ENCODE measurements around the gene DAZAP1.

The DAZAP1 gene

DNA sequence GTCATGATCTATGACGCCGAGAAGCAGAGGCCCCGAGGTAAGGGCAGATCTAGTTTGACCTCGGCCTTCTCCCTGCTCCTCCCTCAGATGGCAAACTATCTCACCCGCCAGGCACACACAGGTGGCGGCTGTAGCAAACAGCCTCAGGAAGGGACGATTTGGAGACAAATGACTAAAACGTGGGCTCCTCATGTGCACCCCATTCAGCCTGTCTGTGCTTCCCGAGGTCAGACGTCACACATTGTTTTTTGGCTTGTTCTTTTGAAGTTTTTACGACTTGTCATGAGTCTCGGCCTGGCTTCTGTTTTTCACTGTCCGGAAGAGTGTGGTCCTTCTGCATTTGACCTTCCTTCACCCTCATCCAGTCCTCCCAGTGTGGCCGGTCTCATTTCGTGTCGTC lies 15.0 kb downstream of the DAZAP1 start:
- no peak for DNase-seq (ENCODE audit: low spot score)
- in situ Hi-C loops (cut with MboI; ENCODE audit: low pct_unique_long_range_greater_than_20kb, low sequenced_read_pairs, unreplicated experiment): no loop called here
- TF ChIP-seq, protein P1, sequence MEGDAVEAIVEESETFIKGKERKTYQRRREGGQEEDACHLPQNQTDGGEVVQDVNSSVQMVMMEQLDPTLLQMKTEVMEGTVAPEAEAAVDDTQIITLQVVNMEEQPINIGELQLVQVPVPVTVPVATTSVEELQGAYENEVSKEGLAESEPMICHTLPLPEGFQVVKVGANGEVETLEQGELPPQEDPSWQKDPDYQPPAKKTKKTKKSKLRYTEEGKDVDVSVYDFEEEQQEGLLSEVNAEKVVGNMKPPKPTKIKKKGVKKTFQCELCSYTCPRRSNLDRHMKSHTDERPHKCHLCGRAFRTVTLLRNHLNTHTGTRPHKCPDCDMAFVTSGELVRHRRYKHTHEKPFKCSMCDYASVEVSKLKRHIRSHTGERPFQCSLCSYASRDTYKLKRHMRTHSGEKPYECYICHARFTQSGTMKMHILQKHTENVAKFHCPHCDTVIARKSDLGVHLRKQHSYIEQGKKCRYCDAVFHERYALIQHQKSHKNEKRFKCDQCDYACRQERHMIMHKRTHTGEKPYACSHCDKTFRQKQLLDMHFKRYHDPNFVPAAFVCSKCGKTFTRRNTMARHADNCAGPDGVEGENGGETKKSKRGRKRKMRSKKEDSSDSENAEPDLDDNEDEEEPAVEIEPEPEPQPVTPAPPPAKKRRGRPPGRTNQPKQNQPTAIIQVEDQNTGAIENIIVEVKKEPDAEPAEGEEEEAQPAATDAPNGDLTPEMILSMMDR (IDR thresholded peaks at IDR 0.05; ENCODE audit: extremely low read depth, insufficient read depth, missing control alignments): no peak

DNA sequence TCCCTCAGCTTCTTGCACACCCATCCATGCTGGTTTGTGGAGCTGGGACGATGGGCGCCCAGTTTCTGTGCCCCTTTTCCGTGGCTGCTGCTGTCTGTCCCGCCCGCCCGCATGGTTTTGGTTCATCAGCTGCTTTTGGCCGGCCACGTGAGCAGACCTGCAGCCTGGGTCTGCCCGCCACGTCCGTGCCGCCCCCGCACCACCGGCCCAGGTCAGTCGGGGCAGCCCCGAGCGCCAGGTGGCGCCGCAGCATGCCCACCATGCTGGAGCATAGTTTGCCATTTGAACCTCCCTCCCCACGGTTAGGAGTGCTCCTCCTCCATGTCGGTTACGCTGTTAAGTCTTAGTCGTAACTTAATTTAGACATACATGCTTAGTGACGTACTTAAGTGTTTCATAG lies 15.6 kb downstream of the DAZAP1 start:
- in situ Hi-C loops (cut with MboI; ENCODE audit: low pct_unique_long_range_greater_than_20kb, low sequenced_read_pairs, unreplicated experiment): no loop called here
- TF ChIP-seq, protein P1 (IDR thresholded peaks at IDR 0.05; ENCODE audit: extremely low read depth, insufficient read depth, missing control alignments): no peak

GRCh38 chr19:1423436-1424191 lies 16.2 kb downstream of the DAZAP1 start:
- in situ Hi-C loops (cut with MboI; ENCODE audit: low pct_unique_long_range_greater_than_20kb, low sequenced_read_pairs, unreplicated experiment): no loop called here
- TF ChIP-seq, protein P1 (IDR thresholded peaks at IDR 0.05; ENCODE audit: extremely low read depth, insufficient read depth, missing control alignments): no peak
- DNase-seq (ENCODE audit: low spot score): no peak

More for the DNA sequence above, 15.6 kb downstream of the DAZAP1 start:
- no peak for DNase-seq (ENCODE audit: low spot score)

DNA sequence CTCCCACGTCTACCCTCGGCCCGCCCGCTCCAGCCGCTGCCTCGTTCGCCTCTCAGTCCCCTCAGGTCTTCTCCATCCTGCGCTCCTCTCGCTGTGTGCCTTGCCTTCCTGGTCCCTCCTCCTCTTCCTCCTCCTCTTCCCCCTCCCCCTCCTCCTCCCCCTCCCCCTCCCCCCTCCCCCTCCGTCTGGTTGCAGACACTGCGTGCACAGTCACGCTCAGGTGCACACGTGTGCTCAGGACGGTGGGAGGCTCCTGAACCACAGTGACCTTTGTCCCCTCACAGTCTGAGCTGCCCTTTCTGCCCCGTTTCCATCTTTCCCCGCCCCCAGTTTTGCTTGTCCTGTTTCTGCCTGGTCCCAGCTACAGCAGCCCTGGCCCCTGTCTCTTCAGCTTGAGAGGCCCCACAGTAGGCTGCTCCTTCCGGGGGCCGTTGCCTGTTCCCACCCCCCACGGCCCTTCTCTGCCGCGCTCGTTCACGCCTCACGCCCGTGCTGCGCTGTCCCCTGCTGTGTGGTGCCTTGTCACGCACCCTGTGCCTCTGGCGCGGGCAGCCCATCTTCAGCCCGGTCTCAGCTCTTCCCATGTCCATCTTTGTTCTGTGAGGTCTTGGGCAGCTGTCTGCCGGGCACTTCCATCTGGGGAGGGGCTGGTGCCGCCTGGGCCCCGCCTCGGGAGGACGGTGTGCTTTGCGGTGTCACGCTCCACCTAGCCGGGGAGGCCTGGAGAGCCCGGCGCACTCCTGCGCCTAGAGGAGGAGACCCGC lies 17.0 kb downstream of the DAZAP1 start:
- in situ Hi-C loops (cut with MboI; ENCODE audit: low pct_unique_long_range_greater_than_20kb, low sequenced_read_pairs, unreplicated experiment): no loop called here
- no peak for DNase-seq (ENCODE audit: low spot score)
- TF ChIP-seq, protein P1 (IDR thresholded peaks at IDR 0.05; ENCODE audit: extremely low read depth, insufficient read depth, missing control alignments): no peak

- TF ChIP-seq, protein P1 (IDR thresholded peaks at IDR 0.05; ENCODE audit: extremely low read depth, insufficient read depth, missing control alignments): no peak
- DNase-seq (ENCODE audit: low spot score): no peak
- in situ Hi-C loops (cut with MboI; ENCODE audit: low pct_unique_long_range_greater_than_20kb, low sequenced_read_pairs, unreplicated experiment): no loop called here
Measured at GRCh38 chr19:1425102-1425837, 17.9 kb downstream of the DAZAP1 start.

- no peak for DNase-seq (ENCODE audit: low spot score)
- in situ Hi-C loops (cut with MboI; ENCODE audit: low pct_unique_long_range_greater_than_20kb, low sequenced_read_pairs, unreplicated experiment): no loop called here
- TF ChIP-seq, protein P1 (IDR thresholded peaks at IDR 0.05; ENCODE audit: extremely low read depth, insufficient read depth, missing control alignments): no peak
Measured at GRCh38 chr19:1425902-1426301, 18.5 kb downstream of the DAZAP1 start.

Measured in GM13977 (cell line).